ENCODE data around the gene SLCO1C1. TPM values are rescaled to one million over a fixed set of nuclear protein-coding genes. Genes with fewer than 3 reads are reported as not detected.

SLCO1C1 gene
- polyA plus RNA-seq, 1 donor (not counting 4 experiments of a cell fraction or from before 2014, with no cell fraction given), result not detected

DNA sequence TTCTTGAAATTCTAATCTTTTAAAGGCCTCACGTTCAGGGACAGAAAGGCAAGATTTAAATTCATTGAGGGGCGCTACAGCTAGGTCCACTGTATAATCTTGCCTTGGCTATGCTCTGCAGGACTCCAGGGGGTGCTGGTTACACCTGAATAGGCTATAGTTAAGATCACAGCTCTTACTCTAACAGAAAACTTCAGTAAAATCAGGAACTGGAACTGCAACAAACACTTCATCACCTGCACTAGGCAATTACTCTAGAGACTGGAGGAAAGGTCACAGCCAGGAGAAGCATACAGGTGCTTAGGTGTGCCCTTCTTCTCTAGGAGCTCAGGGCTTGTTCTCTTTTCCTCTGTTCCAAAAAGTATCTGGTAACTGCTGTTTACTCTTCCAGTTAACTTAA lies 20.9 kb downstream of the SLCO1C1 start:
- no peak overlapping the region for H2AFZ ChIP-seq (ENCODE audit: control insufficient read depth, low read length)
- TF ChIP-seq, protein P1, sequence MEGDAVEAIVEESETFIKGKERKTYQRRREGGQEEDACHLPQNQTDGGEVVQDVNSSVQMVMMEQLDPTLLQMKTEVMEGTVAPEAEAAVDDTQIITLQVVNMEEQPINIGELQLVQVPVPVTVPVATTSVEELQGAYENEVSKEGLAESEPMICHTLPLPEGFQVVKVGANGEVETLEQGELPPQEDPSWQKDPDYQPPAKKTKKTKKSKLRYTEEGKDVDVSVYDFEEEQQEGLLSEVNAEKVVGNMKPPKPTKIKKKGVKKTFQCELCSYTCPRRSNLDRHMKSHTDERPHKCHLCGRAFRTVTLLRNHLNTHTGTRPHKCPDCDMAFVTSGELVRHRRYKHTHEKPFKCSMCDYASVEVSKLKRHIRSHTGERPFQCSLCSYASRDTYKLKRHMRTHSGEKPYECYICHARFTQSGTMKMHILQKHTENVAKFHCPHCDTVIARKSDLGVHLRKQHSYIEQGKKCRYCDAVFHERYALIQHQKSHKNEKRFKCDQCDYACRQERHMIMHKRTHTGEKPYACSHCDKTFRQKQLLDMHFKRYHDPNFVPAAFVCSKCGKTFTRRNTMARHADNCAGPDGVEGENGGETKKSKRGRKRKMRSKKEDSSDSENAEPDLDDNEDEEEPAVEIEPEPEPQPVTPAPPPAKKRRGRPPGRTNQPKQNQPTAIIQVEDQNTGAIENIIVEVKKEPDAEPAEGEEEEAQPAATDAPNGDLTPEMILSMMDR (optimal IDR thresholded peaks at IDR 0.05 in 1 of 3, IDR thresholded peaks at IDR 0.05 in 1 of 3, conservative IDR thresholded peaks at IDR 0.05 in 1 of 3; ENCODE audit: extremely low read depth in 1 of 3, insufficient read depth in 2 of 3, low read length in 3 of 3), result no peak
- no peak for TF ChIP-seq EZH2 (IDR thresholded peaks at IDR 0.05; ENCODE audit: low read length)
- H4K20me1 ChIP-seq (ENCODE audit: control insufficient read depth, extremely low read depth, insufficient read depth, low read length), result no peaks in the 10 kb centered on the region
- H3K9me3 ChIP-seq (ENCODE audit: control insufficient read depth, low read depth, low read length), result no peaks in the 10 kb centered on the region
- H3K27me3 ChIP-seq (ENCODE audit: control insufficient read depth, extremely low read depth, insufficient read depth, low read length), result no peaks in the 10 kb centered on the region
- H3K4me1 ChIP-seq (ENCODE audit: control insufficient read depth, extremely low read depth, insufficient read depth, low read length), result no peaks in the 10 kb centered on the region
- no peak overlapping the region for H3K4me3 ChIP-seq (ENCODE audit: control insufficient read depth in 2 of 3, extremely low read depth in 1 of 3, insufficient read depth in 2 of 3, low read depth in 1 of 3, low read length in 3 of 3)
- no peaks in the 10 kb centered on the region for H3K9me1 ChIP-seq (ENCODE audit: control insufficient read depth, extremely low read depth, insufficient read depth, low read length)
- DNase-seq (ENCODE audit: low read depth, low spot score), result no peak
- no peak for FAIRE-seq
- no peak overlapping the region for H3K9ac ChIP-seq (ENCODE audit: control insufficient read depth, extremely low read depth, insufficient read depth, low read length)
- H3K36me3 ChIP-seq (ENCODE audit: control insufficient read depth in 2 of 2, extremely low read depth in 1 of 2, insufficient read depth in 2 of 2, low read length in 2 of 2), result no peaks in the 10 kb centered on the region
- H3K79me2 ChIP-seq (ENCODE audit: control insufficient read depth, insufficient read depth, low read length), result no peaks in the 10 kb centered on the region
- no peak overlapping the region for H3K4me2 ChIP-seq (ENCODE audit: control insufficient read depth, extremely low read depth, insufficient read depth, low read depth, low read length)
- no peak overlapping the region for H3K27ac ChIP-seq (ENCODE audit: control insufficient read depth, insufficient read depth, low read length)
- dilution Hi-C loops (cut with MboI; ENCODE audit: extremely low pct_ligation_motif_present, low sequenced_read_pairs), result no loop called here

DNA sequence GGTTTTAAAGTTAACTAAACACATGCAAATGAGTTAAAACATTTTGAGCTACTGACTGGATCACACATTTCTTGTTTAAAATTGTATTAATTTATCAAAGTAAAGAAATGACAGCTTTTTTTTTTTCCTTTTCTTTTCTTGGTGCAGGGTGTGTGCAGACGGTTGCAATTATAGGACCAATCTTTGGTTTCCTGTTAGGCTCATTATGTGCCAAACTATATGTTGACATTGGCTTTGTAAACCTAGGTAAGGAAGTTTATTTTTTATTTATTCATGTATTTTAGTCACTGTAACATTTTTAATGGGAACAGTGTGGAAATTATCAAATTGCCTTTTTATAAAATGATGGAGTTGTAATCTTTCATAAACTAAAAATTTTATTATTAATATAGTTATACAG lies 21.9 kb downstream of the SLCO1C1 start:
- Histone ChIP-seq H3K4me3 (ENCODE audit: control insufficient read depth in 2 of 3, extremely low read depth in 1 of 3, insufficient read depth in 2 of 3, low read depth in 1 of 3, low read length in 3 of 3) (no peak overlapping the region), H3K9me1 (ENCODE audit: control insufficient read depth, extremely low read depth, insufficient read depth, low read length) (no peaks in the 10 kb centered on the region), H3K79me2 (ENCODE audit: control insufficient read depth, insufficient read depth, low read length) (no peaks in the 10 kb centered on the region), H3K36me3 (ENCODE audit: control insufficient read depth in 2 of 2, extremely low read depth in 1 of 2, insufficient read depth in 2 of 2, low read length in 2 of 2) (no peaks in the 10 kb centered on the region), H4K20me1 (ENCODE audit: control insufficient read depth, extremely low read depth, insufficient read depth, low read length) (no peaks in the 10 kb centered on the region), H2AFZ (ENCODE audit: control insufficient read depth, low read length) (no peak overlapping the region), H3K4me1 (ENCODE audit: control insufficient read depth, extremely low read depth, insufficient read depth, low read length) (no peaks in the 10 kb centered on the region), H3K27ac (ENCODE audit: control insufficient read depth, insufficient read depth, low read length) (no peak overlapping the region), H3K9ac (ENCODE audit: control insufficient read depth, extremely low read depth, insufficient read depth, low read length) (no peak overlapping the region), H3K27me3 (ENCODE audit: control insufficient read depth, extremely low read depth, insufficient read depth, low read length) (no peaks in the 10 kb centered on the region), H3K9me3 (ENCODE audit: control insufficient read depth, low read depth, low read length) (no peaks in the 10 kb centered on the region), H3K4me2 (ENCODE audit: control insufficient read depth, extremely low read depth, insufficient read depth, low read depth, low read length) (no peak overlapping the region)
- no peak for TF ChIP-seq EZH2 (IDR thresholded peaks at IDR 0.05; ENCODE audit: low read length)
- TF ChIP-seq, protein P1 (optimal IDR thresholded peaks at IDR 0.05 in 1 of 3, IDR thresholded peaks at IDR 0.05 in 1 of 3, conservative IDR thresholded peaks at IDR 0.05 in 1 of 3; ENCODE audit: extremely low read depth in 1 of 3, insufficient read depth in 2 of 3, low read length in 3 of 3), result no peak
- dilution Hi-C loops (cut with MboI; ENCODE audit: extremely low pct_ligation_motif_present, low sequenced_read_pairs), result no loop called here
- FAIRE-seq (no peak), DNase-seq (ENCODE audit: low read depth, low spot score) (no peak)
